Activated naive CD4-positive, alpha-beta T cell treated with anti-CD3 and anti-CD28 coated beads, Interleukin-2, amount 10 ng/mL, durations not matched to agents 7 days and 5 days (primary cell): ENCODE data around the gene NTNG2.

Experiments used
- CTCF ChIA-PET: fragments of 350-600 bp; sonication (Branson Sonifier 250); formaldehyde crosslinking; loops from one replicate; lab custom pipeline; 2021; ENCODE audit warnings: antibody characterized with exemption; lab: Charles Lee
- DNase-seq: peaks from one replicate; pipeline ENCODE4 v3.0.0-alpha.2; 2020
- H3K27ac Mint-ChIP-seq: one replicate; pipeline ENCODE4 v1.8.0; 2021; ENCODE audit warnings: mild to moderate bottlenecking, moderate library complexity, mixed read lengths
- H3K27me3 Mint-ChIP-seq: one replicate; pipeline ENCODE4 v1.8.0; 2021; ENCODE audit warnings: mild to moderate bottlenecking, mixed read lengths
- H3K36me3 Mint-ChIP-seq: one replicate; pipeline ENCODE4 v1.8.0; 2021; ENCODE audit warnings: mixed read lengths
- H3K4me1 Mint-ChIP-seq: one replicate; pipeline ENCODE4 v1.8.0; 2021; ENCODE audit warnings: mixed read lengths
- H3K4me3 Mint-ChIP-seq: one replicate; pipeline ENCODE4 v1.8.0; 2021; ENCODE audit warnings: mild to moderate bottlenecking, moderate library complexity, mixed read lengths
- H3K9me3 Mint-ChIP-seq: one replicate; pipeline ENCODE4 v1.8.0; 2021; ENCODE audit warnings: mixed read lengths

Gene NTNG2

GRCh38 chr9:132156262-132156661, 5.6 kb upstream of the NTNG2 start:
- H3K36me3 Mint-ChIP-seq = no peaks in the 10 kb centered on the region
- no peaks in the 10 kb centered on the region for H3K9me3 Mint-ChIP-seq
- H3K27me3 Mint-ChIP-seq = peaks cover 83% of the 10 kb centered on the region
- peaks cover 5% of the 10 kb centered on the region for H3K4me1 Mint-ChIP-seq
- no peak for DNase-seq
- H3K27ac Mint-ChIP-seq = no peak overlapping the region
- H3K4me3 Mint-ChIP-seq = no peak overlapping the region
- CTCF ChIA-PET = interaction anchor here (0.7 to 3.4 kb wide), 2 partner anchors 14 to 394 kb away, joined by 3 to 9 read pairs; no protein-coding TSS in a partner anchor

- peaks cover 3% of the 10 kb centered on the region for H3K36me3 Mint-ChIP-seq
- no peak overlapping the region for H3K27ac Mint-ChIP-seq
- peaks cover 11% of the 10 kb centered on the region for H3K4me1 Mint-ChIP-seq
Observed at GRCh38 chr9:132157347-132158116, 4.3 kb upstream of the NTNG2 start.

GRCh38 chr9:132160802-132161742, 786 bp upstream of the NTNG2 start:
- Mint-ChIP-seq H3K27me3 (peaks cover 95% of the 10 kb centered on the region), H3K9me3 (no peaks in the 10 kb centered on the region), H3K36me3 (peaks cover 3% of the 10 kb centered on the region), H3K4me1 (peaks cover 15% of the 10 kb centered on the region), H3K27ac (peak overlapping the region; percentile 59), H3K4me3 (peak overlapping the region; percentile 82)
- peak; percentile 77 for DNase-seq
- CTCF ChIA-PET = interaction anchor here (0.7 to 1.2 kb wide), 2 partner anchors 9 to 86 kb away, joined by 3 to 5 read pairs; no protein-coding TSS in a partner anchor

More at GRCh38 chr9:132157347-132158116, 4.3 kb upstream of the NTNG2 start:
- CTCF ChIA-PET = interaction anchor here (3.4 kb wide), 1 partner anchor 12 kb away, joined by 9 read pairs; no protein-coding TSS in a partner anchor
- DNase-seq = no peak
- H3K4me3 Mint-ChIP-seq = no peak overlapping the region
- H3K27me3 Mint-ChIP-seq = peaks cover 82% of the 10 kb centered on the region
- H3K9me3 Mint-ChIP-seq = no peaks in the 10 kb centered on the region

- Mint-ChIP-seq H3K9me3 (no peaks in the 10 kb centered on the region), H3K4me1 (peaks cover 15% of the 10 kb centered on the region), H3K4me3 (peak overlapping the region; percentile 79), H3K27ac (no peak overlapping the region), H3K27me3 (peaks cover 95% of the 10 kb centered on the region), H3K36me3 (peaks cover 3% of the 10 kb centered on the region)
- CTCF ChIA-PET = interaction anchor here (1.0 to 1.4 kb wide), 3 partner anchors 20 to 76 kb away, joined by 3 read pairs; no protein-coding TSS in a partner anchor
- no peak for DNase-seq
Observed at GRCh38 chr9:132162764-132163456, 1.1 kb downstream of the NTNG2 start.

- H3K9me3 Mint-ChIP-seq = no peaks in the 10 kb centered on the region
- H3K4me3 Mint-ChIP-seq = no peak overlapping the region
- peaks cover 15% of the 10 kb centered on the region for H3K4me1 Mint-ChIP-seq
- H3K27ac Mint-ChIP-seq = no peak overlapping the region
- DNase-seq = no peak
- peaks cover 95% of the 10 kb centered on the region for H3K27me3 Mint-ChIP-seq
- H3K36me3 Mint-ChIP-seq = peaks cover 3% of the 10 kb centered on the region
- CTCF ChIA-PET = interaction anchor here (0.8 to 1.4 kb wide), 3 partner anchors 73 to 401 kb away, joined by 3 read pairs; no protein-coding TSS in a partner anchor
Observed at GRCh38 chr9:132163457-132163875, 1.6 kb downstream of the NTNG2 start.

- H3K4me3 Mint-ChIP-seq = no peak overlapping the region
Observed at GRCh38 chr9:132163876-132164603, 2.2 kb downstream of the NTNG2 start.

GRCh38 chr9:132164604-132165362, 2.9 kb downstream of the NTNG2 start:
- CTCF ChIA-PET = no interaction called here
- Mint-ChIP-seq H3K27ac (no peak overlapping the region), H3K9me3 (no peaks in the 10 kb centered on the region), H3K4me3 (no peak overlapping the region), H3K4me1 (peaks cover 15% of the 10 kb centered on the region), H3K36me3 (peaks cover 3% of the 10 kb centered on the region), H3K27me3 (peaks cover 96% of the 10 kb centered on the region)
- no peak for DNase-seq

More at GRCh38 chr9:132163876-132164603, 2.2 kb downstream of the NTNG2 start:
- Mint-ChIP-seq H3K9me3 (no peaks in the 10 kb centered on the region), H3K36me3 (peaks cover 3% of the 10 kb centered on the region), H3K4me1 (peaks cover 15% of the 10 kb centered on the region), H3K27ac (no peak overlapping the region), H3K27me3 (peaks cover 96% of the 10 kb centered on the region)
- no peak for DNase-seq
- CTCF ChIA-PET = interaction anchor here (0.8 to 1.4 kb wide), 3 partner anchors 72 to 401 kb away, joined by 3 read pairs; no protein-coding TSS in a partner anchor

GRCh38 chr9:132166599-132166998, 4.7 kb downstream of the NTNG2 start:
- H3K36me3 Mint-ChIP-seq = peaks cover 1% of the 10 kb centered on the region
- no peak overlapping the region for H3K27ac Mint-ChIP-seq
- no peak overlapping the region for H3K4me3 Mint-ChIP-seq
- CTCF ChIA-PET = interaction anchor here (0.6 to 7.5 kb wide), 7 partner anchors 56 to 408 kb away, joined by 3 to 146 read pairs (median 4); no protein-coding TSS in a partner anchor
- no peaks in the 10 kb centered on the region for H3K9me3 Mint-ChIP-seq
- H3K4me1 Mint-ChIP-seq = peaks cover 8% of the 10 kb centered on the region
- H3K27me3 Mint-ChIP-seq = peaks cover 91% of the 10 kb centered on the region
- peak; percentile 37 for DNase-seq

- DNase-seq = no peak
- peaks cover 7% of the 10 kb centered on the region for H3K4me1 Mint-ChIP-seq
- peaks cover 1% of the 10 kb centered on the region for H3K36me3 Mint-ChIP-seq
- peaks cover 93% of the 10 kb centered on the region for H3K27me3 Mint-ChIP-seq
- CTCF ChIA-PET = interaction anchor here (1.0 to 7.5 kb wide), 7 partner anchors 18 to 409 kb away, joined by 3 to 146 read pairs (median 6); no protein-coding TSS in a partner anchor
- no peaks in the 10 kb centered on the region for H3K9me3 Mint-ChIP-seq
- no peak overlapping the region for H3K4me3 Mint-ChIP-seq
- no peak overlapping the region for H3K27ac Mint-ChIP-seq
Observed at GRCh38 chr9:132167192-132167591, 5.3 kb downstream of the NTNG2 start.

- CTCF ChIA-PET = interaction anchor here (1.1 to 7.5 kb wide), 5 partner anchors 9 to 410 kb away, joined by 3 to 146 read pairs (median 8); no protein-coding TSS in a partner anchor
- no peaks in the 10 kb centered on the region for H3K36me3 Mint-ChIP-seq
- H3K4me1 Mint-ChIP-seq = peaks cover 4% of the 10 kb centered on the region
- no peak overlapping the region for H3K4me3 Mint-ChIP-seq
- peaks cover 89% of the 10 kb centered on the region for H3K27me3 Mint-ChIP-seq
- no peak overlapping the region for H3K27ac Mint-ChIP-seq
- no peak for DNase-seq
- no peaks in the 10 kb centered on the region for H3K9me3 Mint-ChIP-seq
Observed at GRCh38 chr9:132168347-132168746, 6.5 kb downstream of the NTNG2 start.

GRCh38 chr9:132168851-132169250, 7.0 kb downstream of the NTNG2 start:
- H3K4me1 Mint-ChIP-seq = peaks cover 2% of the 10 kb centered on the region
- H3K36me3 Mint-ChIP-seq = no peaks in the 10 kb centered on the region
- H3K27me3 Mint-ChIP-seq = peaks cover 89% of the 10 kb centered on the region
- CTCF ChIA-PET = interaction anchor here (1.1 to 7.5 kb wide), 5 partner anchors 8 to 68 kb away, joined by 3 to 146 read pairs (median 5); no protein-coding TSS in a partner anchor
- no peak overlapping the region for H3K4me3 Mint-ChIP-seq
- DNase-seq = no peak
- no peak overlapping the region for H3K27ac Mint-ChIP-seq
- H3K9me3 Mint-ChIP-seq = no peaks in the 10 kb centered on the region
